WERI-Rb-1 (cell line): ENCODE data around the gene TOMM20L.

Experiments
- DNase-seq: peaks from one replicate; pipeline ENCODE4 v3.0.0-alpha.2; 2020
- H3K27ac ChIP-seq: fragments of 250-450 bp; sonication (Bioruptor Pico); 2 replicates; pipeline ENCODE4 v1.5.1; 2020; ENCODE audit warnings: mild to moderate bottlenecking, moderate library complexity
- H3K27me3 ChIP-seq: fragments of 250-450 bp; sonication (Bioruptor Pico); 2 replicates; pipeline ENCODE4 v1.5.1; 2021; ENCODE audit warnings: mild to moderate bottlenecking, low read depth, moderate library complexity; ENCODE audit not compliant: insufficient read depth, severe bottlenecking
- H3K36me3 ChIP-seq: fragments of 250-450 bp; sonication (Bioruptor Pico); 2 replicates; pipeline ENCODE4 v1.5.1; 2020; ENCODE audit warnings: mild to moderate bottlenecking, moderate library complexity
- H3K4me3 ChIP-seq: 2 replicates; pipeline ENCODE4 v1.5.1; 2011; ENCODE audit warnings: low read depth, mild to moderate bottlenecking, control low read depth, low read length
- H3K9me3 ChIP-seq: fragments of 250-450 bp; sonication (Bioruptor Pico); 2 replicates; pipeline ENCODE4 v1.5.1; 2021; ENCODE audit warnings: mild to moderate bottlenecking, moderate library complexity; ENCODE audit not compliant: severe bottlenecking
- TF ChIP-seq, protein P1 (sequence below): IDR thresholded peaks from 2 replicates; pipeline ENCODE4 v1.5.1; 2011; ENCODE audit warnings: low read depth, mild to moderate bottlenecking, control low read depth, inconsistent platforms, low read length

The TOMM20L gene

DNA sequence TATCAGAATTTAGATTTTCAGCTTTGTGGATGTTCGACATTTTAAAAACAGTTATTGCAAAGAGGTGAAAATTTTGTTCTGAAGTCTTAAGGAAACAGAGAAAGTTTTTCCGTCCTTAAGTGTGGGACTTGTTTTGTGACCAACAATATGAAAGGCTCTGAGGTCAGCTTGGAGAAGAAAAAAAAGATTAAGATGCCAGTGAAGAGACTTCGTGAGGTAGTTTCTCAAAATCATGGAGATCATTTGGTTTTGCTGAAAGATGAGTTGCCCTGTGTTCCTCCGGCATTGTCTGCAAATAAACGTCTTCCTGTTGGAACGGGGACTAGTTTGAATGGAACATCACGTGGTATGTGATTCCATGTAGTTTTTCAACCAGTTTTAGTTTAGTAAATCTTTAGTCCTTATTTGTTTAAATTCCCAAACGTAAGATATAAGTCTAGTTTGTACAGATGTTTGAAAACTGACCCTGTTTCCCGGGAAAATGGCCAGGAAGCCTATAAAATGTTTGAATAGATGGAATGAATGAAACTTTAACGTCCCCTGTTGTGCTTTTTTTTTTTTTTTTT, 32.5 kb downstream of the TOMM20L start:
- Histone ChIP-seq H3K27ac (peak overlapping the region; percentile 99), H3K36me3 (peaks cover 33% of the 10 kb centered on the region), H3K9me3 (no peaks in the 10 kb centered on the region), H3K27me3 (no peaks in the 10 kb centered on the region), H3K4me3 (peak overlapping the region; percentile 85)
- TF ChIP-seq, protein P1, sequence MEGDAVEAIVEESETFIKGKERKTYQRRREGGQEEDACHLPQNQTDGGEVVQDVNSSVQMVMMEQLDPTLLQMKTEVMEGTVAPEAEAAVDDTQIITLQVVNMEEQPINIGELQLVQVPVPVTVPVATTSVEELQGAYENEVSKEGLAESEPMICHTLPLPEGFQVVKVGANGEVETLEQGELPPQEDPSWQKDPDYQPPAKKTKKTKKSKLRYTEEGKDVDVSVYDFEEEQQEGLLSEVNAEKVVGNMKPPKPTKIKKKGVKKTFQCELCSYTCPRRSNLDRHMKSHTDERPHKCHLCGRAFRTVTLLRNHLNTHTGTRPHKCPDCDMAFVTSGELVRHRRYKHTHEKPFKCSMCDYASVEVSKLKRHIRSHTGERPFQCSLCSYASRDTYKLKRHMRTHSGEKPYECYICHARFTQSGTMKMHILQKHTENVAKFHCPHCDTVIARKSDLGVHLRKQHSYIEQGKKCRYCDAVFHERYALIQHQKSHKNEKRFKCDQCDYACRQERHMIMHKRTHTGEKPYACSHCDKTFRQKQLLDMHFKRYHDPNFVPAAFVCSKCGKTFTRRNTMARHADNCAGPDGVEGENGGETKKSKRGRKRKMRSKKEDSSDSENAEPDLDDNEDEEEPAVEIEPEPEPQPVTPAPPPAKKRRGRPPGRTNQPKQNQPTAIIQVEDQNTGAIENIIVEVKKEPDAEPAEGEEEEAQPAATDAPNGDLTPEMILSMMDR = no peak
- DNase-seq = no peak

DNA sequence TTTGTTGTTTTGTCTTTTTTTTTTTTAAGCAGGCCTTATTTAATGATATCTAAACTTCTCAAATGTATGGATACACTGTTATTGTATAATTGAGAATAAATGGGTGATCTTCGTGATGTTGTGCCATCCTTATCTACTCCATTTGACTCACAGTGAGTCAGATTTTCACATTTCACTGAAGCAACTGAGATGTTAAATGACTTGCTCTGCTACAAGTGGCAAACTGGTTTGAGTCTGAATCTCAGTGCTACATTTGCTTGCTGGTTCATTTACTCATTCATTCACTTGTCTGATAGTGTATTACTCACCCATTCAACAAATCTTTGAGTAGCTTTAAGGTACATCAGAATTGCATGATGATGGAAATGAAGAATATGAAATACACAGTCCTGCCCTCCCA, 34.4 kb downstream of the TOMM20L start:
- no peak overlapping the region for H3K4me3 ChIP-seq
- DNase-seq = no peak
- H3K27me3 ChIP-seq = no peaks in the 10 kb centered on the region
- no peak overlapping the region for H3K27ac ChIP-seq
- H3K9me3 ChIP-seq = no peaks in the 10 kb centered on the region
- H3K36me3 ChIP-seq = peaks cover 35% of the 10 kb centered on the region
- TF ChIP-seq, protein P1 = no peak

DNA sequence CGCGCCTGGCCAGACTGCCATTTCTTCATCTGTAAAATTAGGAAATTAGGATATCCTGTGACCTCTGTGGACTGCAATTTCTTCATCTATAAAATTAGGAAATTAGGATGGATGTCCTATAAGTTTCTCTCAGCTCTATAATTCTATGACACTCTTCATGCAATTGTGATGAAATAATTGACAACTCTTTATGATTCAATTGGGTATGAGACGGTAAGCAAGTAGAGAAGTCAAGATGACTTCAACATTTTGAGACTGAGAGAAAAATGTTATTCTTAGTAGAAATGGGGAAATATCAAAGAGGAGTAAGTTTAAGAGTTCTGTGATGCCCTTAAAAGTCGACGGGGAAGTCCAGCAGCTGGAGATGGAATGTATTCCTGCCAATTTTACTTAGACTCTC, 43.7 kb downstream of the TOMM20L start:
- Histone ChIP-seq H3K27ac (no peak overlapping the region), H3K36me3 (peaks cover 31% of the 10 kb centered on the region), H3K9me3 (no peaks in the 10 kb centered on the region), H3K27me3 (no peaks in the 10 kb centered on the region), H3K4me3 (no peak overlapping the region)
- TF ChIP-seq, protein P1 = no peak
- DNase-seq = no peak

DNA sequence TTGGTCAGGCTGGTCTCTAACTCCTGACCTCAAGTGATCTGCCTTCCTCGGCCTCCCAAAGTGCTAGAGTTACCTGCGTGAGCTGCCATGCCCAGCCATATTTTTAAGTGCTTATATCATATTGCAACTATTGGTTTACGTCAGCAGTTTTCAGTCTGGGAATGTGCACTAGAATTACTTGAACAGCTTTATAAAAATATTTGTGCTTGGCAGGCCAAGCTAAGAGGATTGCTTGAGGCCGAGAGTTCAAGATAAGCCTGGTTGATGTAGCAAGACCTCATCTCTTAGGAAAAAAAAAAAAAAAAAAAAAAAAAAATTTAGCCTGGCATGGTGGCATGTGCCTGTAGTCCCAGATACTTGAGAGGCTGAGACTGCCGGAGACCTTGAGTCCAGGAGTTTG, 48.9 kb downstream of the TOMM20L start:
- H3K9me3 ChIP-seq = no peaks in the 10 kb centered on the region
- no peak for DNase-seq
- H3K36me3 ChIP-seq = peaks cover 41% of the 10 kb centered on the region
- H3K27ac ChIP-seq = no peak overlapping the region
- H3K27me3 ChIP-seq = no peaks in the 10 kb centered on the region
- no peak overlapping the region for H3K4me3 ChIP-seq
- TF ChIP-seq, protein P1 = no peak

DNA sequence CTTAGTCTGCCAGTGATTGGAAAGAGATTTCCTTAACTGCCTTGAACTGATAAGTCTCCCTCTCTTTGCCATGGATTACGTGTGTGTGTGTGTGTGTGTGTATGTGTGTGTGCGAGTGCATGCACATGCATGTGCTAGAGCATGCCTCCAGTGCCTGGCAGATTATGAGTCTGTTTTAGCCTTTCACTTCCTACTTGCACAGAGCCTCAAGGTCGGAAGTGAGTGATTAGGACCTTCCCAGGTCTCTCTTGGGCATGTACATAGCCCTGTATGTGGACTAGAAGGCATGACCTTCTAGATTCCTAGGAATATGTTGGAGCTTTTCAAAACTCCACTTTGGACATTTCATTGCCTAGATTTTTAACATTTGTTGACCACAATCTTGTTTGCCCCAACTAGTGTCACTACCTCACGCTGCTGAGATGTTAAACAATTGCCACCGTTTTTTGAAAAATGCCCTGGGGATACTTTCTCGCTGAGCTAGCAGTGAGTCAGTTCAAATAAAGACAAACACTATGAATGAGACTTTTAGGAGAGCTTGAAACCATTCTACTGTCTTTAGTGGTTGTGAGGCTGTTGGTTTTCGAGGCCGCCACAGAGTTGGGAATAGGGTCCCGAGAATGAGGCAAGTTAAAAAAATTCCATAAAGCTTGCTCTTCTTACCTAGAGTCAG, 60.0 kb downstream of the TOMM20L start:
- no peak overlapping the region for H3K4me3 ChIP-seq
- DNase-seq = no peak
- peaks cover 37% of the 10 kb centered on the region for H3K36me3 ChIP-seq
- H3K27ac ChIP-seq = no peak overlapping the region
- no peaks in the 10 kb centered on the region for H3K27me3 ChIP-seq
- no peaks in the 10 kb centered on the region for H3K9me3 ChIP-seq
- TF ChIP-seq, protein P1 = no peak
